Activated naive CD4-positive, alpha-beta T cell treated with anti-CD3 and anti-CD28 coated beads for 36 hours (primary cell): Measurements from ENCODE around the gene CFAP74. TPM values are rescaled to one million over a fixed set of nuclear protein-coding genes. Genes with fewer than 3 reads are reported as not detected.

ENCODE experiments used
- CTCF ChIA-PET: fragments of 350-600 bp; sonication (Branson Sonifier 250); formaldehyde crosslinking; loops from one replicate; lab custom pipeline; 2021; ENCODE audit warnings: antibody characterized with exemption; lab: Charles Lee
- DNase-seq: peaks from one replicate; pipeline ENCODE4 v3.0.0-alpha.2; 2020
- H3K27ac Mint-ChIP-seq: one replicate; pipeline ENCODE4 v1.8.0; 2021; ENCODE audit warnings: mild to moderate bottlenecking, mixed read lengths
- H3K27me3 Mint-ChIP-seq: one replicate; pipeline ENCODE4 v1.8.0; 2021; ENCODE audit warnings: low read depth, mixed read lengths
- H3K36me3 Mint-ChIP-seq: one replicate; pipeline ENCODE4 v1.8.0; 2021; ENCODE audit warnings: low read depth, mixed read lengths
- H3K4me1 Mint-ChIP-seq: one replicate; pipeline ENCODE4 v1.8.0; 2021; ENCODE audit warnings: low read depth, mixed read lengths
- H3K4me3 Mint-ChIP-seq: one replicate; pipeline ENCODE4 v1.8.0; 2021; ENCODE audit warnings: mild to moderate bottlenecking, moderate library complexity, mixed read lengths
- H3K9me3 Mint-ChIP-seq: one replicate; pipeline ENCODE4 v1.8.0; 2021; ENCODE audit warnings: mixed read lengths
- intact Hi-C: fragments of 100-400 bp; cut with micrococcal nuclease; formaldehyde crosslinking; loops from one replicate; pipeline ENCODE4 v1.15.1; 2023
- total RNA-seq, 2 experiments: library from RNA; stranded (reverse); gene quantifications; one replicate each; pipeline ENCODE4 v1.2.3, GENCODE V29; 2021

Gene CFAP74
- total RNA-seq, 2 experiments from 2014 or later: not detected

GRCh38 chr1:1969505-1969900 lies 34.1 kb downstream of the CFAP74 start:
- Mint-ChIP-seq H3K36me3 (no peaks in the 10 kb centered on the region), H3K4me3 (no peak overlapping the region), H3K4me1 (no peaks in the 10 kb centered on the region), H3K9me3 (peaks cover 4% of the 10 kb centered on the region), H3K27me3 (no peaks in the 10 kb centered on the region), H3K27ac (no peak overlapping the region)
- intact Hi-C loops: no loop called here
- CTCF ChIA-PET: interaction anchor here (1.3 kb wide), 1 partner anchor 10 kb away, joined by 3 read pairs; no protein-coding TSS in a partner anchor
- no peak for DNase-seq

DNA sequence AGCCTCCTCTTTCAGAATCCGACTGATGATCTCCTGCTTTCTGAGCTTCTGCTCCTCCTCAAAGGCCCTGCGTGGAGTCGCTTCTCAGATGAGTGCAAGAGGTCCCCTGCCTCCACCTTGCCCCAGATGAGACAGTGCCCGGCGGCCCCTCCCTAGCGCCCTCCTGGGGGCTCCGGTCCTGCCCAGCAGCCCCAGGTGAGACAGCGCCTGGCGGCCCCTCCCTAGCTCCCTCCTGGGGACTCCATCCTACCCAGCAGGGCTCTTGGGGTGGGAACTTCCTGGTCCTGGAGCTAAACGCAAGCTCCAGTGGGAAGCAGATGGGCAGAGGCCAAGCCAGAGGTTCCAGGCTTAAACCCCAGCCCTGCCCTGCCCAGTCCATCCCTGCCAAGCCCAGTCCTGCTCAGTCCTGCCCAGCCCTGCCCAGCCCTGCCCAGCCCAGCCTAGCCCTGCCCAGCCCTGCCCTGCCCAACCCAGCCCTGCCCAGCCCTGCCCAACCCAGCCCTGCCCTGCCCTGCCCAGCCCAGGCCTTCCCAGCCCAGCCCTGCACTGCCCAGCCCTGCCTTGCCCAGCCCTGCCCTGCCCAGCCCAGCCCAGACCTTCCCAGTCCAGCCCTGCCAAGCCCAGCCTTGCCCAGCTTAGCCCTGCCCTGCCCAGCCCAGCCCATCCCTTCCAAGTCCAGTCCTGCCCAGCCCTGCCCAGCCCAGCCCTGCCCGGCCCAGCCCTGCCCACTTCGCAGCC lies 34.6 kb downstream of the CFAP74 start:
- H3K36me3 Mint-ChIP-seq: no peaks in the 10 kb centered on the region
- CTCF ChIA-PET: no interaction called here

DNA sequence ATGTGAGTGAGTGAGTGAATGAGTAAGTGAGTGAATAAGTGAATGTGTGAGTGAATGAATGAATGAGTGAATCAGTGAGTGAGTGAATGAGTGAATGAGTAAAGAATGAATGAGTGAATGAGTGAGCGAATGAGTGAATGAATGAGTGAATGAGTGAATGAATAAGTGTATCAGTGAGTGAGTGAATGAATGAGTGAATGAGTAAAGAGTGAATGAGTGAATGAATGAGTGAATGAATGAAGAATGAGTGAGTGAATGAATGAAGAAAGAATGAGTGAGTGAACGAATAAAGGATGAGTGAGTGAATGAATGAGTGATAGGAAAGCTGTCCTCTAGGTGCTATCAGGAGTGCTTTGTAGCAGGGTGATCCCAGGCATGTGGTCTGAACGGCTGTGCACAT lies 35.7 kb downstream of the CFAP74 start:
- H3K9me3 Mint-ChIP-seq: peaks cover 4% of the 10 kb centered on the region
- H3K27ac Mint-ChIP-seq: no peak overlapping the region
- CTCF ChIA-PET: no interaction called here
- DNase-seq: no peak
- no peaks in the 10 kb centered on the region for H3K4me1 Mint-ChIP-seq
- no peak overlapping the region for H3K4me3 Mint-ChIP-seq
- intact Hi-C loops: no loop called here
- H3K27me3 Mint-ChIP-seq: no peaks in the 10 kb centered on the region
- H3K36me3 Mint-ChIP-seq: no peaks in the 10 kb centered on the region

More for the DNA sequence above, 34.6 kb downstream of the CFAP74 start:
- H3K27ac Mint-ChIP-seq: no peak overlapping the region
- peaks cover 4% of the 10 kb centered on the region for H3K9me3 Mint-ChIP-seq
- no peak for DNase-seq
- H3K27me3 Mint-ChIP-seq: no peaks in the 10 kb centered on the region
- intact Hi-C loops: no loop called here
- H3K4me3 Mint-ChIP-seq: no peak overlapping the region
- no peaks in the 10 kb centered on the region for H3K4me1 Mint-ChIP-seq

DNA sequence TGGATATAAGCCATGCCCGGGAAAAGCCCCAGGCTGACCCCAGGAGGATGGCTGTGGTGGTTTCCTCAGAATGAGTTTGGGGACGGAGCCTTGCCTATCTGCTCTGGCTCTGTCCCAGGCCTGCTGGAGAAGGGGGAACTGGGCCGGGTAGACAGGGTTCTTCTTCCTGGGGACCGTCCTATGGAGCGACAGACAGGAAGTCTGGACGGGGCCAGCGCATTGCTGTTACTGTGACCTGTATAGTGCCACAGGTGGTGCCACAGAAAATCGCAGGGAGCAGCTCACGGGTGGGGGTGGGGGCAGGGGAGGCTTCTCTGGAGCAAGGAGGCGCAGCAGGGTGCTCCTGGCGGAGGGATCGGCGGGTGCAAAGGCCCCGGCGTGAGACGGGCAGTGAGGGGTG lies 36.4 kb downstream of the CFAP74 start:
- Mint-ChIP-seq H3K36me3 (no peaks in the 10 kb centered on the region), H3K4me1 (no peaks in the 10 kb centered on the region), H3K9me3 (peaks cover 4% of the 10 kb centered on the region), H3K27me3 (no peaks in the 10 kb centered on the region), H3K4me3 (no peak overlapping the region), H3K27ac (no peak overlapping the region)
- no peak for DNase-seq
- intact Hi-C loops: no loop called here
- CTCF ChIA-PET: no interaction called here

DNA sequence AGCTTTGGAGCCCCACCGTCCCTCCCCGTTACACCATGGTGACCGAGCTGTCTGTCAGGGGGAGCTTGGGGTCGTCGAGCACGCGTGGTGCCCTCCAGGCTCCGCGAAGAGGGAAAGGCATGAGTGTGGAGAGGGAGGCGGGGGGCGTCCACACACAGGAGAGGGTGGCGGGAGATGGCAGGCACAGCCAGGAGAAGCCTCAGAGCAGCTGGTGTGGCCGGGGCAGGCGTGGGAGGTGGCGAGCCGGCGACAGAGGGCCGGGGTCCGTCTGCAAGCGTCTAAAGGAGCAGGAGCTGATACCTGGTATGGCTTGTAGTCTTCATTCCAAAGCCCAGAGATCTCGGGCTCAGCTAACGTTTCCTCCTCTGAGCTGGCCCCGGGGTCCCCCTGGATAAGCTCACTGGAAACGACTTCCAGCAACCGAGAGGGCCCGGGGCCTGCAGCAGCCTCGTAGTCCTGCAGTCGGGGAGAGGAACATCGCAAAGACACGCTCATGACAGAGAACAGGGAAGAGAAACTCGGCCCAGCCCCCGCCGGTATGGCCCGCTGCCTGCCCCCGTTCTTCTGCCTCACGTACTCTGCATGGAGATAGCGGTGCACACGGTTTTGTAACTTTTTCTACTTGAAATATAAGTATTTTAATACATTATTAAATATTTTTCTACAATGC lies 37.4 kb downstream of the CFAP74 start:
- H3K27ac Mint-ChIP-seq: no peak overlapping the region
- no peak overlapping the region for H3K4me3 Mint-ChIP-seq
- intact Hi-C loops: no loop called here
- no peaks in the 10 kb centered on the region for H3K36me3 Mint-ChIP-seq
- H3K27me3 Mint-ChIP-seq: peaks cover 6% of the 10 kb centered on the region
- DNase-seq: no peak
- H3K9me3 Mint-ChIP-seq: peaks cover 4% of the 10 kb centered on the region
- no peaks in the 10 kb centered on the region for H3K4me1 Mint-ChIP-seq
- CTCF ChIA-PET: no interaction called here

GRCh38 chr1:1965546-1965945 lies 38.0 kb downstream of the CFAP74 start:
- Mint-ChIP-seq H3K27ac (no peak overlapping the region), H3K36me3 (no peaks in the 10 kb centered on the region)
- CTCF ChIA-PET: no interaction called here

GRCh38 chr1:1964811-1965210 lies 38.8 kb downstream of the CFAP74 start:
- Mint-ChIP-seq H3K4me3 (no peak overlapping the region), H3K27ac (no peak overlapping the region), H3K27me3 (peaks cover 14% of the 10 kb centered on the region), H3K4me1 (peaks cover 4% of the 10 kb centered on the region), H3K36me3 (no peaks in the 10 kb centered on the region), H3K9me3 (no peaks in the 10 kb centered on the region)
- intact Hi-C loops: no loop called here
- CTCF ChIA-PET: no interaction called here
- DNase-seq: no peak

More at GRCh38 chr1:1965546-1965945, 38.0 kb downstream of the CFAP74 start:
- intact Hi-C loops: no loop called here
- Mint-ChIP-seq H3K27me3 (peaks cover 12% of the 10 kb centered on the region), H3K9me3 (no peaks in the 10 kb centered on the region), H3K4me3 (no peak overlapping the region), H3K4me1 (no peaks in the 10 kb centered on the region)
- no peak for DNase-seq

- no peak for DNase-seq
- no peak overlapping the region for H3K27ac Mint-ChIP-seq
- H3K9me3 Mint-ChIP-seq: no peaks in the 10 kb centered on the region
- peaks cover 8% of the 10 kb centered on the region for H3K4me1 Mint-ChIP-seq
- H3K36me3 Mint-ChIP-seq: no peaks in the 10 kb centered on the region
- H3K27me3 Mint-ChIP-seq: peaks cover 20% of the 10 kb centered on the region
- intact Hi-C loops: no loop called here
- CTCF ChIA-PET: interaction anchor here (1.1 kb wide), 1 partner anchor 19 kb away, joined by 3 read pairs; no protein-coding TSS in a partner anchor
- no peak overlapping the region for H3K4me3 Mint-ChIP-seq
These were observed 40.0 kb downstream of the CFAP74 start for GRCh38 chr1:1963570-1963969.

GRCh38 chr1:1962752-1963151 lies 40.8 kb downstream of the CFAP74 start:
- Mint-ChIP-seq H3K36me3 (no peaks in the 10 kb centered on the region), H3K4me3 (no peak overlapping the region), H3K9me3 (no peaks in the 10 kb centered on the region), H3K27me3 (peaks cover 20% of the 10 kb centered on the region), H3K27ac (no peak overlapping the region), H3K4me1 (peaks cover 8% of the 10 kb centered on the region)
- CTCF ChIA-PET: interaction anchor here (1.1 kb wide), 1 partner anchor 18 kb away, joined by 3 read pairs; no protein-coding TSS in a partner anchor
- intact Hi-C loops: no loop called here
- DNase-seq: no peak

DNA sequence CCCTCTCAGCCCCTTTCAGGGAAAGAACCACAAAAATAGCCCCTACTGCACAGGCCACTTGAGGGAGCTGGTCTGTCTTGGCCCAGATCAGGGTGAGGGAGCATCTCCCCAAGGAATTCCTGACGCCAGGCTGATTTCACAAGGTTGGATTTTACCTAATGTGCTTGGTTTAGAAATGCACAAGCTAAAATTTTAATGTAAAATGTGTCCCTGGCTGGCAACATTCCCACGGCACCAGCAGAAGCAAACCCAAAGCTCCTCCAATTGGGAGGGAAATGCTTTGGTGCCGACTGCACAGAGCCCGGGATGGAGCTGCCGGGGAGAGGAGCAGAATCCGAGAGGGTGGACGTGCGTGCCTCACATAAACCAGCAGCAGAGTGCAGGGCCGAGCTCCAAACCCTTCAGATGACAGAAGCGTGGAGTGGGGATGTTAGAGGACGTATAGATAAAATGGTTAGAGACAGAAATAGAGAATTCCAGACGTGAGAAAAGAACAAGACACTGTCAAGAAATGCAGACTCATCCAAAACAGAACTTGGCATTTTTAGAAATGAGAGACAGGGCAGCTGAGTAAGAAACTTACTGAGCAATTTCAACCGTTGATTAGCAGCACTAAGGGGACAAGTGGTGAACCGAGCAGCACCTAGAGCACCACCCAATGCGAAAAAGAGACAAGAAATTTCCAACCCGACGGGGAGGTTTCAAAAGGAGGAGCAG lies 42.9 kb downstream of the CFAP74 start:
- intact Hi-C loops: loop anchor here (1.0 kb wide), 2 partner anchors 85 to 180 kb away; no protein-coding TSS in a partner anchor

GRCh38 chr1:1959840-1960479 lies 43.6 kb downstream of the CFAP74 start:
- Mint-ChIP-seq H3K4me1 (peaks cover 8% of the 10 kb centered on the region), H3K4me3 (no peak overlapping the region), H3K9me3 (peaks cover under 1% of the 10 kb centered on the region), H3K27ac (no peak overlapping the region), H3K36me3 (no peaks in the 10 kb centered on the region), H3K27me3 (peaks cover 20% of the 10 kb centered on the region)
- intact Hi-C loops: loop anchor here (1.0 to 10.0 kb wide), 3 partner anchors 85 to 205 kb away; no protein-coding TSS in a partner anchor
- peak; percentile 88 for DNase-seq
- CTCF ChIA-PET: interaction anchor here (0.5 to 3.8 kb wide), 16 partner anchors 10 to 316 kb away, joined by 3 to 52 read pairs (median 3); no protein-coding TSS in a partner anchor

More for the DNA sequence above, 42.9 kb downstream of the CFAP74 start:
- CTCF ChIA-PET: interaction anchor here (0.7 to 3.8 kb wide), 12 partner anchors 11 to 215 kb away, joined by 3 to 52 read pairs (median 3); no protein-coding TSS in a partner anchor
- no peak overlapping the region for H3K27ac Mint-ChIP-seq
- H3K9me3 Mint-ChIP-seq: no peaks in the 10 kb centered on the region
- H3K4me1 Mint-ChIP-seq: peaks cover 8% of the 10 kb centered on the region
- peaks cover 20% of the 10 kb centered on the region for H3K27me3 Mint-ChIP-seq
- H3K4me3 Mint-ChIP-seq: no peak overlapping the region
- no peak for DNase-seq
- H3K36me3 Mint-ChIP-seq: no peaks in the 10 kb centered on the region
